Epithelial cell of esophagus (primary cell): ENCODE results near the gene FILIP1L.

Experiments
- DNase-seq: peaks from one replicate; pipeline ENCODE4 v3.0.0; 2010; ENCODE audit warnings: low read depth
- H3K4me3 ChIP-seq: 2 replicates; pipeline ENCODE4 v1.5.1; 2011; ENCODE audit warnings: mild to moderate bottlenecking, low read length, control low read depth
- TF ChIP-seq, protein P1 (sequence below): IDR thresholded peaks from 2 replicates; pipeline ENCODE4 v1.5.1; 2011; ENCODE audit warnings: low read depth, mild to moderate bottlenecking, low read length, control low read depth, inconsistent platforms; ENCODE audit not compliant: insufficient read depth; ENCODE audit errors: missing control alignments

FILIP1L gene

DNA sequence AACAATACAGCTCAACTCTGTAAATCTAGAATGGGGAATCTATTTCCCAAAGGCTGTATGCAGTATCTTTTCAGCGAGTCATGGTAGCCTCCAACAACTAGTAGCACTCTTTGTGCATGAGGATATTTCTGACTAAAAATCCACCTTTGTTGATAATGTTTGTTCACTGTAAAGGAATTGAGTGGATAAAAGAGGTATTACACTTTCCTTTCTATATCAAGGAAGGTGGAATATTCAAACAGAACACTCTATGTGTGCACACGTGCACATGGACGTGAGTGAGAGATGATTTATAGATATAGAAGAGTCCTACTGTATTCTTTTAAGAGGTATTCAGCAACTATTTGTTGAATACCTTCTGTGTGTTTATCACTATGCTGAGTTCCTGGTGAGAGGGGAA lies 228.4 kb downstream of the FILIP1L start:
- no peak overlapping the region for H3K4me3 ChIP-seq
- TF ChIP-seq, protein P1, sequence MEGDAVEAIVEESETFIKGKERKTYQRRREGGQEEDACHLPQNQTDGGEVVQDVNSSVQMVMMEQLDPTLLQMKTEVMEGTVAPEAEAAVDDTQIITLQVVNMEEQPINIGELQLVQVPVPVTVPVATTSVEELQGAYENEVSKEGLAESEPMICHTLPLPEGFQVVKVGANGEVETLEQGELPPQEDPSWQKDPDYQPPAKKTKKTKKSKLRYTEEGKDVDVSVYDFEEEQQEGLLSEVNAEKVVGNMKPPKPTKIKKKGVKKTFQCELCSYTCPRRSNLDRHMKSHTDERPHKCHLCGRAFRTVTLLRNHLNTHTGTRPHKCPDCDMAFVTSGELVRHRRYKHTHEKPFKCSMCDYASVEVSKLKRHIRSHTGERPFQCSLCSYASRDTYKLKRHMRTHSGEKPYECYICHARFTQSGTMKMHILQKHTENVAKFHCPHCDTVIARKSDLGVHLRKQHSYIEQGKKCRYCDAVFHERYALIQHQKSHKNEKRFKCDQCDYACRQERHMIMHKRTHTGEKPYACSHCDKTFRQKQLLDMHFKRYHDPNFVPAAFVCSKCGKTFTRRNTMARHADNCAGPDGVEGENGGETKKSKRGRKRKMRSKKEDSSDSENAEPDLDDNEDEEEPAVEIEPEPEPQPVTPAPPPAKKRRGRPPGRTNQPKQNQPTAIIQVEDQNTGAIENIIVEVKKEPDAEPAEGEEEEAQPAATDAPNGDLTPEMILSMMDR, result no peak

DNA sequence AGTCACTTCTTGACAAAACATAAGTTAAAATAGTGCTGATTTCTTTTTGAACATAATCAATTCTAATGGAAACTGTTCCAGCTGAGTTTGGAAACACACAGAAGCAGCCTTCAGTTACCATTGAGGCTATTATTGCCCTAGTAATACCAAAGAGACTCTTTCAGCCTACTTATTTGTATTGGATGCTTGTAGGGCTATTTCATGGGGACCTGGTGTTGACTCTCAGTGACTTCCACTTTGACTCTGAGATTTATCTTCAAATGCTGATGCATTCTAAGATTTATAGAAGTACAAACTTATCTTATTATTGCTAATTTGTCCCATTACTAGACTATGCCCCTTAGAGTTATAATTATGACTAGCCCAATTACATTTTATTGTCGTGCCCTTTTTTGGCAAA lies 229.2 kb downstream of the FILIP1L start:
- no peak overlapping the region for H3K4me3 ChIP-seq
- no peak for DNase-seq
- TF ChIP-seq, protein P1, result no peak

More for the DNA sequence above, 228.4 kb downstream of the FILIP1L start:
- no peak for DNase-seq

DNA sequence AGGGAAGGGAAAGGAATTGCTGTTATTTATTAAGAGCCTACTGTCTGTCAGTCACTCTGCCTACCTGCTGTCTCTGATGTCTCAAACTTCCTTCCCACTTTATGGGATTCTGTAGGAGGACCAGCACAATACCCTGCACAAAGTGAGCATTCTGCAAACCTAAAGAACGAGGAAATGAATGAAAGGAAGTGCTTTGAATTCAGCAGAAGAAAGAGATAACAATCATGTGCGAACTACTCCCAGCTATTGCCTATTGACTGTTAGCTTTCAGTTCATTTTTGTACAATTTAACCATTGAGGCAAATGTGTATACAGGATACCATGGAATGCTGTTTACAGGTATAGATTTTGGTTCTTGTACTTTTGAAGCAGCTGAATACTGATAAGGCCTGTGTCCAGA lies 229.8 kb downstream of the FILIP1L start:
- H3K4me3 ChIP-seq, result no peak overlapping the region
- TF ChIP-seq, protein P1, result no peak
- DNase-seq, result no peak

DNA sequence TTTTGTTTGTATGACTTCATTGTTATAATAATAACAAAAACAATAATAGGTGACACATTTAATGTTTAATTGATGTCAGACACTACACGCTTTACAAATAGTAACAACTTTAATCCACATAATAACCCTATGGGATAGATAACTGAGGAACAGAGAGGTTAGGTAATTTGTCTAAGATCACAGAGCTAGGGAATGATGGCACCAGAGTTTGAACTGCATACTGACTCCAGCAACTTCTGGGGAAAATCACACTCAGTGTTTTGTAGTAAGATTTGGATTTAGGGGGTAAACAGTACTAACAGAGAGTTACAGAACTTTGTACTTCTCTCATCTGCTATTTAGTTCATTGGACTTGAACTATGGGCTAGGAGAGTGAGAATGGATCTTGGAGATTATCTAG lies 230.6 kb downstream of the FILIP1L start:
- TF ChIP-seq, protein P1, result no peak
- DNase-seq, result no peak
- no peak overlapping the region for H3K4me3 ChIP-seq

DNA sequence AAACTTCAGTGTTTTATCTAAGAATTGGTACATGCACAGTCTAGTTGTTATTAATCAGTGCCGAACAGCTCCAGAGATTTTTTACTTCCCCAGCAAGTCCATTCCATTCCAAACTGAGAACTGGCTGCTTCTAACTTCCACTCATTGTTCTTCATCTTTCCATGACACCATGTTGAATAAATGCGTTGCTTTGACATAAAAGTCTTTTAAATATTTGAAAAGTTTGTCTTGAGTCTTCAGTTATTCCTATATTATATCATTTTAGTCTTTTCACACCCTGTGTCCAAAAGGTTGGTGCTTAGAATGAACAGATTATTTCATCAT lies 231.2 kb downstream of the FILIP1L start:
- TF ChIP-seq, protein P1, result no peak
- no peak for DNase-seq
- H3K4me3 ChIP-seq, result no peak overlapping the region

DNA sequence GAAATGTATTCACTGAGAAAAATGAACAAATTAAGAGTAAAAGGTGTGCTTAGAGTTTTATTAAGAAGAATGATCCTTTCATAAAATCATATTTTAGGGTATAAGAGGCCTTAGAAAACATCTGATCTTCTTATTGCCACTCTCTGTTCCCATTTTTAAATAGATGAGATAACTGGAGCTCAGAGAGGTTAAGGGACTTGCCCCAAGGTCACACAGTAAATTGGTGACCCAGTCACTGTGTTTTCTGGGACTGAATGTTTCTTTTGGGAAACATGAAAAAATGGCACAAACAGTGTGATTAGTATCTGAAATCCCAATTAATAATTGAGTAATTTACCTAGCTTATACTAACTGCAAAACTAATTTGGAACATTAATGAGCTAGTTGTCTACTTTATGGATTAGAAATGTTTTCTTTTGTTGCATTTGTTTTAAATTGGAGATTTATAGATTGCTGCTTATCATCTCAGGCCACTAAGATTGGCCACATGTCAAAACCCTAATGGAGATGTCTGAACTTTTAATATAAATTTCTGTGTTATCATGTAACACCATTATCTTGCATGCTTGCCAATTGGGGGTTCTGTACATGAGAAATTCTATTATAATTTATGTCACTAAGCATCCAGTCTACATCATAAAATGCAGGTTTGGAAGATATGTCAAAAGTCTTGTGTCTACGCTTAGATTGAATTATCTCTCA lies 231.7 kb downstream of the FILIP1L start:
- TF ChIP-seq, protein P1, result no peak
- no peak overlapping the region for H3K4me3 ChIP-seq
- no peak for DNase-seq

DNA sequence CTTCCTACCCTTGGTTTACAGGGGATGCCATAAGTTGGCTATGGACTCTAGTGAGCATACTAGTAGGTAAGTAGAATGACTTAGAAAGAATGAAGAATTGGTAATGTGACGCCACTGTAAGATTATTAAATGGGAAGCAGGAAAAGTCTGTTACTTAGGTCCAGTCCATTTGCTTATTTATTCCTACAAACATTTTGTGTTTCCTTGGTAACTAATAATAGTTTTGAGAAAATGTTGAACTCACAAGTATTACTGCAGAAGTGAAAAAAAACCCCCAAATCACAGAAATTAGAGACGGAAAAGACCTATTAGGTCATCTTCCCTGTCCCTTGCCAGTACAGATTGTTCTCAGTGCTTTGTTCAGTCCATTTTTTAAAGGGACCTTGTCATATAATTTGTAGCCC lies 233.2 kb downstream of the FILIP1L start:
- no peak overlapping the region for H3K4me3 ChIP-seq
- DNase-seq, result no peak
- TF ChIP-seq, protein P1, result no peak
